Smooth muscle cell (in vitro differentiated cells): Measurements from ENCODE around the gene CGN. TPM values are rescaled to one million over a fixed set of nuclear protein-coding genes. Genes with fewer than 3 reads are reported as not detected.
"Not testable (repeated sequence)": the region's sequence is repeated elsewhere in the genome, so short reads cannot be mapped to it uniquely, and the experiment has no call there.

Experiments used
- DNase-seq: peaks from one replicate; lab custom pipeline; 2025; ENCODE audit not compliant: unreplicated experiment; lab: John Stamatoyannopoulos, UW
- H2AFZ ChIP-seq: fragments of 200-600 bp; sonication (generic); 2 replicates; pipeline ENCODE4 v1.6.0; 2016; ENCODE audit warnings: antibody characterized with exemption, low read depth, mild to moderate bottlenecking
- H3F3A ChIP-seq: fragments of 200-600 bp; sonication (generic); 2 replicates; pipeline ENCODE4 v1.6.0; 2017; ENCODE audit warnings: antibody characterized with exemption, low read depth
- H3K27ac ChIP-seq: fragments of 200-600 bp; sonication (generic); 2 replicates; pipeline ENCODE4 v1.5.1; 2016; ENCODE audit warnings: low read depth, mild to moderate bottlenecking
- H3K27me3 ChIP-seq: fragments of 200-600 bp; sonication (generic); 2 replicates; pipeline ENCODE4 v1.6.1; 2016; ENCODE audit warnings: low read depth, mild to moderate bottlenecking
- H3K36me3 ChIP-seq: fragments of 200-600 bp; sonication (generic); 2 replicates; pipeline ENCODE4 v1.5.1; 2016; ENCODE audit warnings: low read depth
- H3K4me1 ChIP-seq: fragments of 200-600 bp; sonication (generic); 2 replicates; pipeline ENCODE4 v1.5.1; 2016; ENCODE audit warnings: low read depth
- H3K4me2 ChIP-seq: fragments of 200-600 bp; sonication (generic); 2 replicates; pipeline ENCODE4 v1.6.0; 2016; ENCODE audit warnings: mild to moderate bottlenecking
- H3K4me3 ChIP-seq: fragments of 200-600 bp; sonication (generic); 2 replicates; pipeline ENCODE4 v1.5.1; 2016; ENCODE audit warnings: mild to moderate bottlenecking
- H3K79me2 ChIP-seq: fragments of 200-600 bp; sonication (generic); 2 replicates; pipeline ENCODE4 v1.6.0; 2016; ENCODE audit warnings: low read depth, mild to moderate bottlenecking
- H3K9ac ChIP-seq: fragments of 200-600 bp; sonication (generic); 2 replicates; pipeline ENCODE4 v1.6.0; 2016; ENCODE audit warnings: low read depth
- H3K9me3 ChIP-seq: fragments of 200-600 bp; sonication (generic); replicated peaks from 2 replicates; pipeline ENCODE4 v1.5.1; 2016; ENCODE audit warnings: low read depth
- H4K20me1 ChIP-seq: fragments of 200-600 bp; sonication (generic); 2 replicates; pipeline ENCODE4 v1.6.0; 2016; ENCODE audit warnings: low read depth
- CTCF ChIP-seq: fragments of 200-600 bp; sonication (generic); IDR thresholded peaks from 2 replicates; pipeline ENCODE4 v1.5.1; 2017; ENCODE audit warnings: borderline replicate concordance, mild to moderate bottlenecking, antibody characterized with exemption; ENCODE audit not compliant: insufficient read depth, poor library complexity, severe bottlenecking
- WGBS: methylation state at CpG from one replicate; pipeline ENCODE4 v1.1.7; 2016; ENCODE audit warnings: low lambda C conversion rate; 5-methylcytosine and 5-hydroxymethylcytosine counted together
- polyA plus RNA-seq: library from polyadenylated mRNA; unstranded; fragments of >200 nt; fragmentation: Nextera tagmentation; extraction: Ambion mirVana; gene quantifications from 2 replicates; pipeline ENCODE4 v1.2.1, GENCODE V29; 2016
- total RNA-seq: library from RNA; depleted of rRNA; stranded (reverse); fragments of >200 nt; gene quantifications from 2 replicates; pipeline ENCODE4 v1.2.3, GENCODE V29; 2014

CGN gene
- total and polyA plus RNA-seq, 2 experiments from 2014 or later: 0.70 to 17.0 TPM

GRCh38 chr1:151519667-151520066 lies 8.5 kb downstream of the CGN start:
- Histone ChIP-seq H3K27me3 (no peaks in the 10 kb centered on the region), H3K9me3 (no peaks in the 10 kb centered on the region), H3K27ac (no peak overlapping the region), H3K79me2 (no peaks in the 10 kb centered on the region), H2AFZ (no peak overlapping the region), H3K4me2 (no peak overlapping the region), H3K9ac (no peak overlapping the region), H3K4me1 (no peaks in the 10 kb centered on the region), H3F3A (no peaks in the 10 kb centered on the region), H4K20me1 (no peaks in the 10 kb centered on the region), H3K36me3 (no peaks in the 10 kb centered on the region), H3K4me3 (no peak overlapping the region)
- no peak for TF ChIP-seq CTCF
- no peak for DNase-seq
- WGBS: 90% methylated on average over 2 of the region's 2 CpGs

GRCh38 chr1:151520359-151520758 lies 9.2 kb downstream of the CGN start:
- Histone ChIP-seq H2AFZ (no peak overlapping the region), H3K27ac (no peak overlapping the region), H3K4me2 (no peak overlapping the region), H3K79me2 (no peaks in the 10 kb centered on the region), H3K9ac (no peak overlapping the region), H3F3A (no peaks in the 10 kb centered on the region), H3K27me3 (no peaks in the 10 kb centered on the region), H4K20me1 (no peaks in the 10 kb centered on the region), H3K4me3 (no peak overlapping the region), H3K36me3 (no peaks in the 10 kb centered on the region), H3K9me3 (no peaks in the 10 kb centered on the region), H3K4me1 (no peaks in the 10 kb centered on the region)
- DNase-seq: no peak
- TF ChIP-seq CTCF: no peak
- 92% methylated on average over 4 of the region's 4 CpGs for WGBS

- not testable (repeated sequence) for DNase-seq, H3K36me3 ChIP-seq, H2AFZ ChIP-seq, H4K20me1 ChIP-seq, H3K4me3 ChIP-seq, H3F3A ChIP-seq, H3K27ac ChIP-seq, H3K4me1 ChIP-seq, H3K9me3 ChIP-seq, H3K4me2 ChIP-seq, H3K9ac ChIP-seq, H3K27me3 ChIP-seq, H3K79me2 ChIP-seq
- 96% methylated on average over 7 of the region's 7 CpGs for whole genome bisulfite sequencing
Observed at GRCh38 chr1:151522427-151522826, 11.2 kb downstream of the CGN start.

GRCh38 chr1:151523326-151523725 lies 12.1 kb downstream of the CGN start:
- H3K79me2 ChIP-seq: no peaks in the 10 kb centered on the region
- no peak overlapping the region for H3K4me2 ChIP-seq
- H3K4me3 ChIP-seq: no peak overlapping the region
- H2AFZ ChIP-seq: no peak overlapping the region
- no peak overlapping the region for H3K9ac ChIP-seq
- no peak for TF ChIP-seq CTCF
- no peaks in the 10 kb centered on the region for H3K36me3 ChIP-seq
- H3F3A ChIP-seq: no peaks in the 10 kb centered on the region
- H3K27ac ChIP-seq: no peak overlapping the region
- H3K9me3 ChIP-seq: no peaks in the 10 kb centered on the region
- 78% methylated on average over 5 of the region's 5 CpGs for whole genome bisulfite sequencing
- H3K4me1 ChIP-seq: no peaks in the 10 kb centered on the region
- no peaks in the 10 kb centered on the region for H3K27me3 ChIP-seq
- DNase-seq: no peak
- H4K20me1 ChIP-seq: no peaks in the 10 kb centered on the region
